DMS153 treated with DMSO at 0.1 percent for 48 hours (cell line): Measurements from ENCODE around the gene MARK1.

ENCODE experiments used
- DNase-seq: peaks from one replicate; lab custom pipeline; 2025; ENCODE audit not compliant: unreplicated experiment; lab: John Stamatoyannopoulos, UW

Gene MARK1

DNA sequence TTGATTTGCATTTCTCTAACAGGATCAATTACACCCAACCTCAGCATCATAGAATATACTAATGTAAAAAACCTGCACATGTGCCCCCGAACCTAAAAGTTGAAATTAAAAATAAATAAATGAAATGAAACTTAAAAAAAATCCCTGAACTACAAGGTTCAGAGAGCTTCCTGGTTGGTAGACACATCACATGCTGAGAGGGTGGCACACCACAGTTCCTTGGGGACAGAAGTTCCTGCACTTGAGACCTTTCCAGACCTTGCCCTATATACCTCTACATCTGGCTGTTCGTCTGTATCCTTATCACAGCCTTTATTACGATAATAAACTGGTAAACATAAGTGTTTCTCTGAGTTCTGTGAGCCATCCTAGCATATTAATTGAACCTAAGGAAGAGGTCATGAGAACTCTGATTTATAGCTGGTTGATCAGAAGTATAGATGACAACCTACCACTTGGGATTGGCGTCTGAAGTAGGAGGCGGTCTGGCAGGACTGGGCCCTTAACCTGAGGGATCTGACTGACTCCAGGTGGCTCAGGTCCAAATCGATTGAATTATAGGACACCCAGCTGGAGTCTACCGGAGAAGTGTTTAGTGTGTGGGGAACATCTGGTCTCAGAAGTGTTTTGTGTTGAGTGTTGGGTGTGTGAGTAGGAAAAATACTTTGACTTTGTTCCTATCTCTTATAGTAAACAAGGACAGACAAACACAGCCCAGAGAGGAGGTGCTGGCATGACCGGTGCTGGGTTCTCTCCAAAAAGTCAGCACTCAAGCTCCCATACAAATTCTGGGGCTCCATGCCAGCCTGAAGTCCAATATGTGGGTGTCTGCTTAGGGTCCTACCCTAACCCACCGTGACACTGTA, 181.2 kb downstream of the MARK1 start:
- no peak for DNase-seq

DNA sequence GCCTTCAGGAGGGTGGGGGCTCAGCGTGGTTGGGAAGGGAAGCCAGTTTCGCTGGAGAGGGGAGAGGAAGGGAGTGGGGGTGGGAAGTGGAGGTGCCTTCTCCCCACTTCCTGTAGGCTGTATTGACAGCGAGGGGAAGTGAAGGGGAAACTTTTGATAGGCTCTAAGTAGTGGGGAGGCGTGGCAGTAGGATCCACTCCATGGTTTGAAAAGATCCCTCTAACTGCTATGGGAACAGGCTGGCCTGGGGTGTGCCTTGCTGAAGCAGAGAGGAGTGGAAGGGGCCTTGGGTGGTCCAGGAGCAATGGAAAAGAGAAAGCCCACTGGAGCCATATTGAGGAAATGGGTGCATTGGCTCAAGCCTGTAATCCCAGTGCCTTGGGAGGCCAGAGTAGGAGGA, 182.4 kb downstream of the MARK1 start:
- no peak for DNase-seq

DNA sequence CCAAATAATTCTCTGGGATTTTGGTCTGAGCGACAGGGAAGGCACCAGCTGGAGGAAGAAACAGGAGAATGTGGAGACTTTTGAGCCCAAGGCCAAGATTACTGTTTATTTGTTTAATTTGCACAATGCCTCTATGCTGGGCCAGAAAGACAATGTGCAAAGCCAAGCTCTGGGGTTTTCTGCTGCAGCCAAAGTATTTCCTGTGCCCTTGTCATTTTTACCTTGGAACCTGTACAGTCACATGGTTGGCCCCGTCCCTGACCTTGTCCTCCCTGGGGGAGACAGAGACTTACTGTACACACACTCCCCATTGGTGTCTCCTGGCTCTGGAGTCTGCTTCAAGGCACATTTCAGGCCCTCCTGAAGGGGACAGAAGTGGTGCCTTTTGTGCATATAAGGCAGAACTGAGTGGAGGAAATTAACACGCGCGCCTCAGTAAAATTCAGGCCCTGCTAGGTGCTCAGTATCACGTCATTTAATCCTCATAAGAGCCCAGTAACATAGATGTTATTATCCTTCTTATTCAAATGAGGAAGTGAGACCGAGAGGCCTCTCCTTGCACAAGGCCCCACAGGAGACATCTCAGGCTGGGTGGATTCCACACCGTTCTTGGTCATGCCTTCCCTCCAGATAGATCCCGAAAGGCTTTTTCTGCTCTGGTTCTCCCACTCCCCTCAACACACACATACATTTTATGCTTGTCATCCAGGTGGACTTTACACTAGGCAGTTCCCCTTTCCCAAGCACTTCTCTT, 183.3 kb downstream of the MARK1 start:
- DNase-seq = no peak
